Kidney capillary endothelial cell (primary cell): ENCODE measurements around the gene SHKBP1.
"Not testable (repeated sequence)": the region's sequence is repeated elsewhere in the genome, so short reads cannot be mapped to it uniquely, and the experiment has no call there.

Experiments used
- DNase-seq: peaks from one replicate; pipeline ENCODE4 v3.0.0-alpha.2; 2018; ENCODE audit warnings: low spot score

Gene SHKBP1

GRCh38 chr19:40616178-40616577 lies 39.5 kb downstream of the SHKBP1 start:
- DNase-seq = no peak

GRCh38 chr19:40616941-40617340 lies 40.3 kb downstream of the SHKBP1 start:
- no peak for DNase-seq

GRCh38 chr19:40617961-40618360 lies 41.3 kb downstream of the SHKBP1 start:
- DNase-seq = no peak

- no peak for DNase-seq
Observed at GRCh38 chr19:40619333-40620160, 42.9 kb downstream of the SHKBP1 start.

GRCh38 chr19:40620161-40620485 lies 43.5 kb downstream of the SHKBP1 start:
- DNase-seq = no peak

- no peak for DNase-seq
Observed at GRCh38 chr19:40621283-40621682, 44.6 kb downstream of the SHKBP1 start.

- no peak for DNase-seq
Observed at GRCh38 chr19:40621966-40622772, 45.5 kb downstream of the SHKBP1 start.

- no peak for DNase-seq
Observed at GRCh38 chr19:40622773-40623075, 46.1 kb downstream of the SHKBP1 start.

GRCh38 chr19:40623403-40624251 lies 47.0 kb downstream of the SHKBP1 start:
- no peak for DNase-seq

GRCh38 chr19:40624369-40625153 lies 47.9 kb downstream of the SHKBP1 start:
- not testable (repeated sequence) for DNase-seq

GRCh38 chr19:40625406-40626120 lies 48.9 kb downstream of the SHKBP1 start:
- DNase-seq = no peak

- DNase-seq = no peak
Observed at GRCh38 chr19:40626918-40627317, 50.2 kb downstream of the SHKBP1 start.

- no peak for DNase-seq
Observed at GRCh38 chr19:40627486-40628279, 51.0 kb downstream of the SHKBP1 start.

GRCh38 chr19:40629346-40629745 lies 52.7 kb downstream of the SHKBP1 start:
- DNase-seq = no peak

- no peak for DNase-seq
Observed at GRCh38 chr19:40630571-40631160, 54.0 kb downstream of the SHKBP1 start.

GRCh38 chr19:40632311-40633036 lies 55.8 kb downstream of the SHKBP1 start:
- no peak for DNase-seq

- DNase-seq = no peak
Observed at GRCh38 chr19:40633207-40633606, 56.5 kb downstream of the SHKBP1 start.

GRCh38 chr19:40638327-40638726 lies 61.7 kb downstream of the SHKBP1 start:
- DNase-seq = no peak

- DNase-seq = no peak
Observed at GRCh38 chr19:40639638-40639982, 62.9 kb downstream of the SHKBP1 start.
